GM12875 (cell line): Measurements from ENCODE around the gene LRP1B.

Experiments
- H3K4me3 ChIP-seq: one replicate; pipeline ENCODE4 v1.5.1; 2011; ENCODE audit warnings: low read depth, low read length, control low read depth
- TF ChIP-seq, protein P1 (sequence below): IDR thresholded peaks from 2 replicates; pipeline ENCODE4 v1.5.1; 2011; ENCODE audit warnings: low read depth, mild to moderate bottlenecking, control low read depth, inconsistent platforms, low read length, moderate library complexity, borderline replicate concordance; ENCODE audit not compliant: insufficient read depth

The LRP1B gene

GRCh38 chr2:141001750-141002149 is 1129.1 kb downstream of the LRP1B start:
- TF ChIP-seq, protein P1, sequence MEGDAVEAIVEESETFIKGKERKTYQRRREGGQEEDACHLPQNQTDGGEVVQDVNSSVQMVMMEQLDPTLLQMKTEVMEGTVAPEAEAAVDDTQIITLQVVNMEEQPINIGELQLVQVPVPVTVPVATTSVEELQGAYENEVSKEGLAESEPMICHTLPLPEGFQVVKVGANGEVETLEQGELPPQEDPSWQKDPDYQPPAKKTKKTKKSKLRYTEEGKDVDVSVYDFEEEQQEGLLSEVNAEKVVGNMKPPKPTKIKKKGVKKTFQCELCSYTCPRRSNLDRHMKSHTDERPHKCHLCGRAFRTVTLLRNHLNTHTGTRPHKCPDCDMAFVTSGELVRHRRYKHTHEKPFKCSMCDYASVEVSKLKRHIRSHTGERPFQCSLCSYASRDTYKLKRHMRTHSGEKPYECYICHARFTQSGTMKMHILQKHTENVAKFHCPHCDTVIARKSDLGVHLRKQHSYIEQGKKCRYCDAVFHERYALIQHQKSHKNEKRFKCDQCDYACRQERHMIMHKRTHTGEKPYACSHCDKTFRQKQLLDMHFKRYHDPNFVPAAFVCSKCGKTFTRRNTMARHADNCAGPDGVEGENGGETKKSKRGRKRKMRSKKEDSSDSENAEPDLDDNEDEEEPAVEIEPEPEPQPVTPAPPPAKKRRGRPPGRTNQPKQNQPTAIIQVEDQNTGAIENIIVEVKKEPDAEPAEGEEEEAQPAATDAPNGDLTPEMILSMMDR, result no peak
- no peak overlapping the region for H3K4me3 ChIP-seq

GRCh38 chr2:140998577-140998976 is 1132.2 kb downstream of the LRP1B start:
- H3K4me3 ChIP-seq, result no peak overlapping the region
- TF ChIP-seq, protein P1, result no peak

- TF ChIP-seq, protein P1, result no peak
These were observed 1132.8 kb downstream of the LRP1B start for GRCh38 chr2:140998017-140998416.

GRCh38 chr2:140994856-140995255 is 1136.0 kb downstream of the LRP1B start:
- TF ChIP-seq, protein P1, result no peak
- H3K4me3 ChIP-seq, result no peak overlapping the region

More at GRCh38 chr2:140998017-140998416, 1132.8 kb downstream of the LRP1B start:
- no peak overlapping the region for H3K4me3 ChIP-seq

DNA sequence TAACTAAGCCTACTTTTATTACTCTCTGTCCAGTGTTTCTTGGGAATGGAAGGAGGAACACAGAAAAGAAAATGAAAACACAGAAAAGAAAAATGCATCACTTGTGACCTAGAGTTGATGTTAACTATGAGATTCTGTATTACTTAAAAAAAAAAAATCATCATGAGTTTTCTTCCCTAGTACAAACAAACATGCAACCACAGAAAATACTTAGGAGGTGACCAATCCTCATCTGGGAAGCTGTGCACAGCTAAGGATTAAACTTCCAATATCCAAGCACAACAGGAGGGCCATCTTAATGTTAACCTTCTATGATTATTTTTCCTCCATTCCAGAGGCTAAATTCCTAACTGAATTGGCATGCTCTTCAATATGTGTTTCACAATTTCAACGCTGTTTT is 1140.4 kb downstream of the LRP1B start:
- H3K4me3 ChIP-seq, result no peak overlapping the region
- TF ChIP-seq, protein P1, result no peak

GRCh38 chr2:140988597-140988996 is 1142.2 kb downstream of the LRP1B start:
- no peak overlapping the region for H3K4me3 ChIP-seq
- TF ChIP-seq, protein P1, result no peak

DNA sequence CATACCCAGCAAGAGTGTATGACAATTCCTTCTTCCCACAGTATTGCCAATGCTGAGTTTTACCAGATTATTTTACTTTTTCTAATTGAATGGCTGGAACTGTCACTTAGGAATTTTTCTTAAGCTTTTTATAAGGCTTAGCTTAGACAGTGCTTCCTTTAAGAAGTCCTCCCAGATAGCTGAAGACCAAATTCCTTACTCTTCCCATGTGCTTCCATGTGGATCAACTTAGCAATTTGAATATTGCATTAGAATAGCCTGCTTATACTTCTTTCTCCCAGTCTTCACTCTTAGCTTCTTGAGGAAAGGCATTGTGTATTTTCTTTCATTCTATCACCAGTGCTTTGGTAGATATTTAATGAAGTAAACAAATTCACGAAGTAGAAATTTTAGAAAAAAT is 1144.4 kb downstream of the LRP1B start:
- TF ChIP-seq, protein P1, result no peak
- H3K4me3 ChIP-seq, result no peak overlapping the region
